Fibroblast of skin of scalp (primary cell): ENCODE data around the gene NSD2.
"Not testable (repeated sequence)": the region's sequence is repeated elsewhere in the genome, so short reads cannot be mapped to it uniquely, and the experiment has no call there.

Experiments used
- DNase-seq: peaks from one replicate; pipeline ENCODE4 v3.0.0-alpha.2; 2013

The NSD2 gene

DNA sequence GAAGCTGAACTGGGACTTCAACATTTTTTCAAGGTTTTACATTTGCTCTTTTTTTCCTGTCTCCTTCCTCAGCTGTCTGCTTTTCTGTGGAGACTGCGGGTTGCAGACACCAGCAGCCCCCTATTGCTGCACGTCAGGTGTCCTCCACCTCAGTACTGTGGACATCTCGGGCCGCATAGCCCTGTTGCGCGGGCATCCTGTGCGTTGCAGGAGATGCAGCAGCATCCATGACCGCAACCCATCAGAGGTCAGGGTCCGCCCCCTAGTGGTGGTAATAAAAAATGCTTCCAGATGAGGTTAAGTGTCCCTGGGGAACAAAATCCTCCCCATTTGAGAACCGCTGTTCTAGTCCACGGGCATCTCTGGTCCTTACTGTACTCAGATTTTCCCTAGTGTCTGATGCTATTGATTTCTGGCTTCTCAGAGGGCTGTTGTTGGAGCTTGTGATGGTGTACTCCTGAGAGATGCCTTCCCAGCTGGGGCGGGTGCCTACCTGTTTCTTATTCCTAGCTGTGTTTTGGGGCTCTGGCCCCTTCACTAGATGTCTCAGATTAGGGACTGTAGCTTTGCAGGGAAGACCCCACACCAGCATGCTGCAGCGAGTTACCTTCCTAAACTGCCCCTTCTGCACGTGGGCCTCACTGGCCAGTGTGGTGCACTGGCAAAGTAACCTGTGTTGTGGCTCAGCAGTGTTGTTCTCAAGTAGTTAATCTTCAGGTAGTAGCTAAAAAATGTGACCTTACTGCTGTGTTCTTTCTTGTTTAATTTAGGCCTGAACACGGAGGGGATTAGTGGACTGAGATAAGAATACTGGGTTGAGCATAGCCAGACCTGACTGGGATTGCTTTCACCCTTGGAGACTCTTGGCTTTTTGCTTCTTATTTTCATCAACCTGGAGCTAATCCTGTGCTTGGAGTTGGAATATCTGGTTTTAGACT is 28.2 kb downstream of the NSD2 start:
- peak; percentile 81 for DNase-seq

GRCh38 chr4:1900087-1900433 is 28.9 kb downstream of the NSD2 start:
- no peak for DNase-seq

GRCh38 chr4:1900624-1901023 is 29.4 kb downstream of the NSD2 start:
- DNase-seq: no peak

DNA sequence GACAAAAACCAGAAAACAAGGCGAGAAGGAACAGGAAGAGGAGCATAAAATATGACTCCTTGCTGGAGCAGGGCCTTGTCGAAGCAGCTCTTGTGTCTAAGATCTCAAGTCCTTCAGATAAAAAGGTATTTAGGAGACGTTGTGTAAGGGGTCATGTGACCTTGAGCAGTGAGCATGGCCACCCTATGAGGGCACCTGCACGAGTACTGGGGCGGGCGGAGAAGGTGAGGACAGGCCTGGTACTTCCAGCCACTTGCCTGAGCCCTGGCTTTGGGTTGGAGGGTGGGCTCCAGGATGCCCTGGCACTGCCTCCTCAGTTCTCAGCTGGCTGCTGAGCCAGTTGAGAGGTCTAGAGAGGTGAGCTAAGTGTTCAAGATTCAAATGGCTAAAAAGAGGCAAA is 29.9 kb downstream of the NSD2 start:
- no peak for DNase-seq

- no peak for DNase-seq
Observed at GRCh38 chr4:1902243-1902642, 31.1 kb downstream of the NSD2 start.

DNA sequence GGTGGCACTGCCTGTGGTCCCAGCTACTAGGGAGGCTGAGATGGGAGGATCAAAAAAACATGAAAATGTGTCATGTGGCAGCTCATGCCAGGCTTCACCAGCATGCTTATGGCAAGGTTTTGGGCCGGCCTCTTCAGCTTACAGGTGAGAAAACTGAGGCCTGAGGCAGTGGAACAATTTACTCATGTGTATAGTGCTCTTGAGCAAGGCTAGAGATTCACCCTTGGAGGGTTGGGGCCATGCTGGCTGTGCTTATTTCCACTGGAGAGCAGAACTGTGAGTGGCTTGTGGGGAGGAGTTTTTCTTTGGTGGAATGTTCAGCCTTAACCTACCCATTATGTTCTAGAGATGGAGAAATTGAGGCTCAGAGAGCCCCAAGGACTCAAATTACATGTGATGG is 31.8 kb downstream of the NSD2 start:
- no peak for DNase-seq

- DNase-seq: no peak
Observed at GRCh38 chr4:1904042-1904441, 32.8 kb downstream of the NSD2 start.

- DNase-seq: no peak
Observed at GRCh38 chr4:1907848-1908525, 36.8 kb downstream of the NSD2 start.

DNA sequence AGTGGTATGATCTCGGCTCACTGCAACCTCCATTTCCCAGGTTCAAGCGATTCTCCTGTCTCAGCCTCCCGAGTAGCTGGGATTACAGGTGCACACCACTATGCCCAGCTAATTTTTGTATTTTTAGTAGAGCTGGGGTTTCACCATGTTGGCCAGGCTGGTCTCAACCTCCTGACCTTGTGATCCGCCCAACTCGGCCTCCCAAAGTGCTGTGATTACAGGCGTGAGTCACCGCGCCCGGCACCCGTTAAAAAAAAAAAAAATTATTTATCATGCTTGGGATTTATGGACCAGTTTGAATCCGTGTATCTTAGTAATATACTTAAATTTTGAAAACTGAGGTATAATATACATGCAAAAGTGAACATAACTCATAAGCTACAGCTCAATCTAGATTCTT is 38.5 kb downstream of the NSD2 start:
- DNase-seq: not testable (repeated sequence)

DNA sequence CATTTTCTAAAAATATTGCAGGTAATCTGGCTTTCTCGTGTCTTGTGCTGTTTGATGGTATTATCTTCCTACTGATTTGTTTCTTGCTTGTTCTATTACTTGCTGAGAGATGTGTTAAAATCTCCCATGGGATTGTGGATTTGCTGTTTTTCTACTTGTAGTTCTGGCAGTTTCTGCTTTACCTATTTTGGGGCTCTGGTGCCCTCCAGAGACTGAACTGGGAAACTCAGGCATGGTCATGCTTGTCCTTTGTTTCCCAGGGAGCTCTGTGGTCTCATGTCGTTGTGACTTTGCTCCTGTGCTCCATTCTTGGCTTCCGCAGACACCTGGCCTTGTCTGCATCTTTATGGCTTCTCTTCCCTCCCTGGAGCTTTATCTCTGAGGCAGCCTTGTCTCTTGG is 39.5 kb downstream of the NSD2 start:
- DNase-seq: peak; percentile 69

- DNase-seq: not testable (repeated sequence)
Observed at GRCh38 chr4:1911316-1911715, 40.1 kb downstream of the NSD2 start.

DNA sequence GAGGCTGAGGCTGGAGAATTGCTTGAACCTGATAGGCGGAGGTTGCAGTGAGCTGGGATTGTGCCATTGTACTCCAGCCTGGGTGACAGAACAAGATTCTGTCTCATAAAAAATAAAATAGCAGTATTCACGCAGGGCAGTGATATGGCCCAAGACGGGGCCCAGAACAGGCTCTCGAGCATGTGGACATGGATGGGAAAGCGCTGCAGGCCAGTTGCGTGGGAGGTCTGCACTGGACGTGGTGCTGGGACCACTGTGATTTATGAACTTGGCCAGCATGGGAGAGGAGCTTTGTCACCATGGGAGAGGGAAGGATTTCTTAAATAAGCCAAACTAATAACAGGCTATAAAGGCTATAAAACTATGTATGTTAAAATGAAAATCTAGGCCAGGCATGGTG is 51.6 kb downstream of the NSD2 start:
- DNase-seq: no peak

GRCh38 chr4:1927675-1928074 is 56.5 kb downstream of the NSD2 start:
- DNase-seq: peak; percentile 30

DNA sequence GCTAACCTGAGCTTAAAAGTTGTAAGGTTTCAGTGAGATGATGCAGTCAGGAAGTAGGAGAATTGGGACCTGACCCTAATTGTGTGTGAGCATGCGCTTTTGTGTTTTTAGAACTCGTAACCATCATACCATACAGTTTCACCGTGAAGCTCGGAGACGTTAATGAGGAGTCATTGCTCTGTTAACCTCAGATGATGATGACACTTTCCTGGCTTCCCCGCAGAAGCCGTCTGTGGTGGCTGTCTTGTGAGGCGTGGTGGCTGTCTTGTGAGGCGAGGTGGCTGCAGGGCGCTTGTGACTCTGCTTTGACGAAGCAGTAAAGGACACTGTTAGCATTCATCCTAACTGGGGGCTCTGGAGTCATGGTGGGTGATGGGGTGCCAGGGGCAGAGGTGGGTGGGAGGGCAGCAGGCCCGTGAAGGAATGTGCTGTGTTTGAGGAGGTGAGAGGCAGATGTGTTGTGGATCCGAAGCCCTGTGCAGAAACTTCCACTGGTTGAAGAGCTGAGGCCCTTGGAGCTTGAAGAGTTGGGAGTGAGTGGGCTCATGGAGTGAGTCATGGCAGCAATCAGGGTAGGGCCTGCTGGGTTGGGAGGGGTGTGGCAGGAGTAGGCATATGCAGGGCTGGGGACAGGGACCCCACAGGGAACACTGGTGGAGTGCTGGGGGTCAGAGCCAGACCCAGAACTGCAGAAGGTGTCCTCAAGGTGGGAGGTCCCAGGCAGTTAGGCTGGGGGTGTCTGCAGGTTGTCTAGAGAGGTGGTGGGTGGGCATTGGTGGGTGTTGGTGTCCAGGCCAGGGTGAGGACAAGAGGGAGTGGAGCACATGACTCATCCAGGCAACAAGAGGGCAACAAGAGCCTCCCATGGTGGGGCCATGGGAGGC is 57.4 kb downstream of the NSD2 start:
- DNase-seq: peak; percentile 10

- no peak for DNase-seq
Observed at GRCh38 chr4:1932736-1933135, 61.5 kb downstream of the NSD2 start.

DNA sequence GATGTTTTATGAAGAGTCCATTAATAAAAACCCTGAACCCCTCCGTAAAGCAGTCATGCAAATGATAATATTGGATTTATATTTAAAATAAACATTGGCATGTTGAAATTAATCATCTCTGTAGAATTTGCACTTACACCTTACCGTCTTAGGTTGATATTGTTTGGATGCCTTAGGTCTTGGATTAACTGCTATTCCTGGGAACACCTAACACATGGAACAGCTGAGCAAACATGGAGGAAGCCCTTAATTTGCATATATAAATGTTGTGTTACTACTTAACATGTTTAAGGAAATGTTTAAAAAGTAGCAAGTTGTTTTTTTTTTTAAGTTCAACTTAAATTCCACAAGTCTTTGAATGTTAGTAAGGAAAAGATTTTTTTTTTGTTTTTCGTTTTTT is 62.5 kb downstream of the NSD2 start:
- no peak for DNase-seq

DNA sequence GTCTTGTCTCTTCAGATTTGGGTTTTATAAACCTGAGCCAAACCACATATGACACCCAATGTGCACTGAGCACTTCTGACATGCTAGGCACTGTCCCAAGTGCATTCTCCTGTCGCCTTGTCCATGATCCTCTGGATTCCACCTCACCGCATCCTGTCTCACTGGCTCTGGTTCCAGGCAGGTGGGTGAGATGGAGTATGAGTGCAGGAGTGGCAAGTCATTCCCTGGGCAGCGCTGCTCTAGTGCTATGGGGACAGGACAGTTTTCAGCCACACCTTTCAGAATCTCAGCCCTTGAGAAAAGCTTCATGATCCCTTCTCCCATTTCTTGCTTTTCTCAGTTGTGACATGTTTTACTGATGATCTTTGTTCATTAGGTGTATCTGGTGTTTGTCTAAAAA is 66.4 kb downstream of the NSD2 start:
- DNase-seq: no peak

GRCh38 chr4:1938027-1938426 is 66.8 kb downstream of the NSD2 start:
- no peak for DNase-seq

GRCh38 chr4:1939664-1940509 is 68.7 kb downstream of the NSD2 start:
- peak; percentile 69 for DNase-seq

GRCh38 chr4:1940566-1940965 is 69.4 kb downstream of the NSD2 start:
- DNase-seq: no peak

GRCh38 chr4:1943928-1944327 is 72.7 kb downstream of the NSD2 start:
- DNase-seq: no peak
